GM21367 (cell line): ENCODE data around the gene EDDM3A.
"Not testable (repeated sequence)": the region's sequence is repeated elsewhere in the genome, so short reads cannot be mapped to it uniquely, and the experiment has no call there.

Experiments used
- ATAC-seq: cut with Tn5 transposase; IDR thresholded peaks from one replicate; pipeline ENCODE4 v1.9.1; 2021; ENCODE audit not compliant: unreplicated experiment

The EDDM3A gene

GRCh38 chr14:20745571-20746358 is at the start of gene EDDM3A:
TSS of gene EDDM3A (plus strand) at chr14:20745887. CDS start at chr14:20747581, 1,694 bp downstream.
- ATAC-seq, result no peak

DNA sequence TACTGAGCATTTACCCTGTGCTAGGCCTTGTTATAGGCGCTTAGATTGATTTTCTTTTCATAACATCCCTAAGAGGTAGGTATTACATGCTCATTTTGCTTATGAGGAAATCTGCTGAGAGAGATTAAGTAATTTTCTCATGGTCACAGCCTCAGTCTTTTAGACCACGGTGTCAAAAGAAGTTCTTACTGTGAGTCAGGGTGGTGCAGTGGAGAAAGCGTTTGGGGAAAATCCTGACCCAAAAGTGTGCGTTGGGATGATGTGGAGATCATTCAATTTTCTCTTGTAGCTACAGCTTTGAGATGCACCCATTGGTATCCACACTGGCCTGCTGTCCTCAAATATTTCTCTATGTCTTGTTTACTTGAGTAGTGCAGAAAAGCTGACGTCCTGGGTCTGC is 48.9 kb upstream of the EDDM3A start:
- ATAC-seq, result no peak

DNA sequence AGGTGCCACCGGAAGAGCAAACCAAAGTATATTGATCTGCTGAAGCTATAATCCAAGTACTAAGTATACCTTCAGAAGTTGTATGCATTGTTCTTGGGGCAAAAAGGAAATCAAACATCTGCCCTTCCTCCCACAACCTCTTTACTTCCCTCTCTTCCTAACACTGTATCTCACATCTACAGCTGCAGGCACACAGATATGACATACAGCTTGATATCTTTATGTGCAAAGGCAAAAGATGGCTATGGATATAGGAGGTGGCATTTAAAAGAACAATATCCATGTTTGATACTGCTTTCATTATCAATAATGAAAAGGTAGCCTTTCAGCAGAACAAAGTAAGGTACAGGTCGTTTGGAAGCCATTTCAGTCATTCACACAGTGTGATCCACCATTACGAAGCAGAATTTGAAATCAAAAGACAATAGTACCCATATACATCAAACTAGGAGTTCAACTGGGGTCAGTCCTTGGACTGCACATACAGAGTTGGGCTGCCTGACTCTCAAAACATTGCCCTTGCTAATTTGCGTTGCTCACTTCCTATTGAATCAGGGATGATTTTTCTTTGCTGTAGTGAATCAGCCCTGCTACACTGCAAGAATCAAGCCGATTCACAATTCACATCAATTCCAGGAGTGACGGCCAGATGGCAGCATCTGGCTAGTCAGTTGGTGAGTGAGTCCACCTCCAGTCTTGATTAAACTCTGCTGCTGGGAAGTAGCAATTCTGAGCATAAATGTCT is 48.2 kb upstream of the EDDM3A start:
- ATAC-seq, result no peak

- ATAC-seq, result no peak
These were observed 47.7 kb upstream of the EDDM3A start for GRCh38 chr14:20698018-20698329.

GRCh38 chr14:20698934-20699333 is 46.8 kb upstream of the EDDM3A start:
- no peak for ATAC-seq

- no peak for ATAC-seq
These were observed 45.8 kb upstream of the EDDM3A start for GRCh38 chr14:20699931-20700330.

DNA sequence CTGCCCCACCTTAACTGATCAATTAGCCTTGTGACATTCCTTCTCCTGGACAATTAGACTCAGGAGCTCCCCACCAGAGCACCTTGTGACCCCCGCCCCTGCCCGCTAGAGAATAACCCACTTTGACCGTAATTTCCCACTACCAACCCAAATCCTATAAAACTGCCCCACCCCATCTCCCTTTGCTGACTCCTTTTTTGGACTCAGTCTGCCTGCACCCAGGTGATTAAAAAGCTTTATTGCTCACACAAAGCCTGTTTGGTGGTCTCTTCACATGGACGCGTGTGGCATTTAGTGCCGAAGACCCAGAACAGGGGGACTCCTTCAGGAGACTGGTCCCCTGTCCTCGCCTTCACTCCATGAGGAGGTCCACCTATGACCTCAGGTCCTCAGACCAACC is 44.7 kb upstream of the EDDM3A start:
- ATAC-seq, result not testable (repeated sequence)

- ATAC-seq, result no peak
These were observed 38.9 kb upstream of the EDDM3A start for GRCh38 chr14:20706657-20707355.

- ATAC-seq, result no peak
These were observed 38.1 kb upstream of the EDDM3A start for GRCh38 chr14:20707622-20708021.

DNA sequence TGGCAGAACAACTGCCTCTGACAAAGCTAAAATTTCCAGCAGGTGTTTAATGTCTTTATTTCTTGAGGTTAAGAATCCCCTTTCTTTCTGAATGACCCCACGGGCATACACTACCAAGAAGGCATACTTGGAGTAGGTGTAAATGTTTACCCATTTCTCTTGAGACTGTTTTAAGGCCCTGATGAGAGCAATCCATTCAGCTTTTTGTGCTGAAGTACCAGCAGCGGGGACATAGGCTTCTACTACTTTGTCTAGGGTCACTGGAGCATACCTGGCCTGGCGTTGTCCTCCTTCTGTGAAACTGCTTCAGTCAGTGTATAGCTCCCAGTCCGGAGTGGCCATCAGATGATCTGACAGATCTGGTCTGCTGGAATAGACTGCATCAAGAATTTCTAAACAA is 34.4 kb upstream of the EDDM3A start:
- ATAC-seq, result no peak

GRCh38 chr14:20711685-20712084 is 34.0 kb upstream of the EDDM3A start:
- no peak for ATAC-seq

- ATAC-seq, result no peak
These were observed 32.8 kb upstream of the EDDM3A start for GRCh38 chr14:20712904-20713303.

- ATAC-seq, result no peak
These were observed 31.0 kb upstream of the EDDM3A start for GRCh38 chr14:20714593-20715250.

DNA sequence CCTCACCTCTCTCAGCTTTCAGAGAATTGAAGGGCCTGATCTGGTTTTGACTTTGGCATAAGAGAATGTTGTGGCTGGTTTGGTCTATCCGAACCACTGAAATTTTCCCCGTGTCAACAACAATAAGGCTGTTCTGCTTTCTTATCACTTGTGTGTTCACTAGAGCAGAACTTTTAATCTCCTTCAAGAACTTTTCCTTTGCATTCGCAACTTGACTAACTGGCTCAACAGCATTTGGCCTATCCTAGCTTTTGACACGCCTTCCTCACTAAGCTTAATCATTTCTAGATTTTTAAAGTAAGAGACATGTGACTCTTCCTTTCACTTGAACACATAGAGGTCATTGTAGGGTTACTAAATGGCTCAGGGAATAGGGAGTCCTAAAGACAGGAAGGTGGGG is 25.9 kb upstream of the EDDM3A start:
- no peak for ATAC-seq

DNA sequence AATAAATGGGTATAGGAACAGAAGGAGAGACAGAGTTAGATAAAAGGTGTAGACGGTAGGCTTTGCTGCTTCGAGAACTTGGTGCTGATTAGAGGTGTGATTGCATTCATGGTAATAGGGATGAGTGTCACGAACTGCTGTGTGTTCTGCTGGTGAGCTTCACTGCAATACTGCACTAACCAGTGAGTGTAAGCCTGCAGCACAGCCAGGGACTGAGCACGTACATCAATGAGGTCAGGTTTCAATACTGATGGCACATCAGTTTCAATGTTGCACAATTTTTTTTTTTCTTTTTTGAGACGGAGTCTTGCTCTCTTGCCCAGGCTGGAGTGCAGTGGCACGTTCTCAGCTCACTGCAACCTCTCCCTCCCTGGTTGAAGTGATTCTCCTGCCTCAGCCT is 24.9 kb upstream of the EDDM3A start:
- ATAC-seq, result no peak

DNA sequence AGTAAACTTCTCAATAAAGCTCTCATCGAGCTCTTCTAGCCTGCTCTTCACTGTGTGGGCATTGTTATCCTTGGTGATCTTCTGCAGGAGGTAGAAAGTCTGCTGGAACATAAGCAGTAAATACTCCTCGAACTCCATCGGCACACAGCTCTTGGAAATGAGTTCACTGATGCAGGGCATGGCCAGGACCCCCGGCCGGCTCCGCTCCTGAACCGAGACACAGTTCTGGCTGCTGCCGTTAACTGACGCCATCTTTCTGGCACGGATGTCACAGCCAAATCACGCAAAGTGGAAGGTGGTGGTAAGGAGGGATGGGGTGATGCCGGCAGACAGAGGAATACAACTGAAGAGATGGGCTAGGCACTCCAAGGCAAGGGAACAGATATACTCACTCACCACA is 23.7 kb upstream of the EDDM3A start:
- no peak for ATAC-seq

- ATAC-seq, result no peak
These were observed 22.2 kb upstream of the EDDM3A start for GRCh38 chr14:20723488-20723887.

- ATAC-seq, result not testable (repeated sequence)
These were observed 19.6 kb upstream of the EDDM3A start for GRCh38 chr14:20726121-20726520.

- ATAC-seq, result no peak
These were observed 19.2 kb upstream of the EDDM3A start for GRCh38 chr14:20726531-20726930.

DNA sequence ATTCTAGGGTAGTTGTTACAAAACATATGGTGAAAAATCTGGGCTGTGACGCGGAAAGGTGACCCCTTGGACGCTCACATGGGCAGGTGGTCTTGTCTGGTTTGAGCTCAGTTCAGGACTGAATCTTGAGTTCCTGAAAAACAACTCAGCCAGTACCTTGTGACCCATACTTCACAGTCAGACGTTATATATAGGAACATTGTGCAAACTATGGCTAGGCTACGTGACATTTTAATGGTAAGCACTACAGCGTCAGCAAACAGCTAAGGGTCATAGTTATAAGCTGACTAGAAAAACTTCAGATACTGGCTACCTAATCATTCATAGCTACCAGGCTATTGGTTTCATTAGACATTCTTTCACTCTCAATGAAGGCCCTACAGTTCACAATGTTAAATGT is 14.8 kb upstream of the EDDM3A start:
- ATAC-seq, result no peak

- no peak for ATAC-seq
These were observed 13.2 kb upstream of the EDDM3A start for GRCh38 chr14:20732477-20732876.
